Mammary epithelial cell (primary cell): ENCODE measurements around the gene KCNF1.

ENCODE experiments used
- EZH2 ChIP-seq: IDR thresholded peaks from 2 replicates; pipeline ENCODE4 v1.6.1; 2012; ENCODE audit warnings: low read length, inconsistent platforms, borderline replicate concordance
- TF ChIP-seq, protein P1 (sequence below), 2 donors: IDR thresholded peaks in 1 of 2; conservative IDR thresholded peaks in 1 of 2; 2 replicates each; pipeline ENCODE4 v1.5.1; 2011 to 2012; ENCODE audit warnings: inconsistent platforms in 2 of 2, low read length in 2 of 2, mild to moderate bottlenecking in 2 of 2, control low read depth in 1 of 2, low read depth in 1 of 2; ENCODE audit not compliant: insufficient read depth in 1 of 2; ENCODE audit errors: extremely low read depth in 1 of 2

DNA sequence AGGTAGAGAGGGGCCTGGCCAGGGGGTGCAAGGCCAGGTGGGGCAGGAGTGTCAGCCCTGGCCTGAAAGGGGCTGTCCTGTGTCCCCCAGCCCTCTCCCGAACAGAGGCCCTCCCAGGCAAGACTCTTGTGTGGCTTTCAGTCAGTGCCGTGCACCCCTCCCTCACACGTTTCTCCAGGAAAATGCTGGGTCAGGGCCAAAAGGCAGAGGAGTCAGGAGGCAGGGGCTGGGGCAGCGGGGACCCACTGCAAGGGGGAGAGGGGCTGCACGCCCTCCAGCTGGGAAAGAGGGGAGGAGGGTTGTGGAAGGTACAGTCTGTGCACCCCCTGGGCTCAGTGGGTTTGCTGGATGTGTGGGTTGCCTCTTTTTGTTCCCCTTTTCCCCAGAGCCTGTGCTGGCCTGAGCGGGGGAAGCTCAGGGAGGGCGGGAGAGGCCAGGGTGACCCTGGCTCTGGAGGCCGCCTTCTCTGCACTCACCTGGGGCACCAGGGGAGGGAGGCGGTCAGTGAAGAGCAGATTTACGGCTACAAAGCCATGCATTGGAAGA is 4.1 kb downstream of the KCNF1 start:
- TF ChIP-seq, protein P1, sequence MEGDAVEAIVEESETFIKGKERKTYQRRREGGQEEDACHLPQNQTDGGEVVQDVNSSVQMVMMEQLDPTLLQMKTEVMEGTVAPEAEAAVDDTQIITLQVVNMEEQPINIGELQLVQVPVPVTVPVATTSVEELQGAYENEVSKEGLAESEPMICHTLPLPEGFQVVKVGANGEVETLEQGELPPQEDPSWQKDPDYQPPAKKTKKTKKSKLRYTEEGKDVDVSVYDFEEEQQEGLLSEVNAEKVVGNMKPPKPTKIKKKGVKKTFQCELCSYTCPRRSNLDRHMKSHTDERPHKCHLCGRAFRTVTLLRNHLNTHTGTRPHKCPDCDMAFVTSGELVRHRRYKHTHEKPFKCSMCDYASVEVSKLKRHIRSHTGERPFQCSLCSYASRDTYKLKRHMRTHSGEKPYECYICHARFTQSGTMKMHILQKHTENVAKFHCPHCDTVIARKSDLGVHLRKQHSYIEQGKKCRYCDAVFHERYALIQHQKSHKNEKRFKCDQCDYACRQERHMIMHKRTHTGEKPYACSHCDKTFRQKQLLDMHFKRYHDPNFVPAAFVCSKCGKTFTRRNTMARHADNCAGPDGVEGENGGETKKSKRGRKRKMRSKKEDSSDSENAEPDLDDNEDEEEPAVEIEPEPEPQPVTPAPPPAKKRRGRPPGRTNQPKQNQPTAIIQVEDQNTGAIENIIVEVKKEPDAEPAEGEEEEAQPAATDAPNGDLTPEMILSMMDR (conservative IDR thresholded peaks at IDR 0.05 in 1 of 2, IDR thresholded peaks at IDR 0.05 in 1 of 2; ENCODE audit: extremely low read depth in 1 of 2, insufficient read depth in 1 of 2, low read depth in 1 of 2, low read length in 2 of 2): no peak
- no peak for TF ChIP-seq EZH2
